ENCODE data around the gene MED15.

DNA sequence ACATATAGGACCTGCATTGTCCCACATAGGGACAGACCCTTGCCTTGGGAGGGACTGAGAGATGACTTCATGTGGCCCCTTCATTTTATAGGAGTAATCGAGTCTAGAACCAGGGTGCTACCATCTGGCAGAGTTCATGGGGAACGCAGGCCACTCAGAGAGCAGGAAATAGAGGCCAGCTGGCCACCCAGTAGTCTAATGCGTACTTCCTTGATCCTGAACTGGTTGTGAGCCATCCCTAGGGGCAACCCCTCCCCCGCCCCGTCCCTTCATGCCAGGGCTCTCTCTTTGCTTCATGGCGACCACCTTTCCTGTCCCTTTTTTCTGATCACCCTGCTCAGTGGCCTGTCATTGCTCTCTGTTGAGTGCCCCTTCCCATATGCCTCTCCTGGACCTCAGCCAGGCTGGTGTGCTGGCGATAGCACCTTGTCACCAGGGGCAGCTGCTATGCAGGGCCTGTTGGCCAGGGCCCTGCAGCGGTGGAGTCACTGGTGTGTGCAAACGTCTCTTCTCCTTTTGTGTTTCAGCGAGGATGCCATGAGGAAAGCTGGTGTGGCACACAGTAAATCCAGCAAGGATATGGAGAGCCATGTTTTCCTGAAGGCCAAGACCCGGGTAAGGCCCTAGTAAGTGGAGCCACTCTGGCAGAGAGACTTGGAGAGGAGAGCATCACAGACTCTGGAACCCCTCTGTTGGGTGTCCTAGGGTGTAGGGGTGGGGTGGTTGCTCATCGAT, 29.3 kb downstream of the MED15 start:
- no peak for TF ChIP-seq GATA3 (IDR thresholded peaks at IDR 0.05; ENCODE audit: low read depth, low read length)
- TF ChIP-seq GATA2 (IDR thresholded peaks at IDR 0.05; ENCODE audit: low read depth, low read length) = peak; percentile 35; the same call in 1 of the 2 replicates

All from SH-SY5Y (cell line).